Breast epithelium (tissue), 3 donors: ENCODE results near the gene DCBLD1.

Source experiments
- CTCF ChIP-seq, 3 donors: fragments of 450-650 bp; IDR thresholded peaks; one replicate each; pipeline ENCODE4 v1.5.1; 2016 to 2017; ENCODE audit warnings: antibody characterized with exemption in 3 of 3, mild to moderate bottlenecking in 3 of 3, moderate library complexity in 3 of 3
- POLR2AphosphoS5 ChIP-seq, 3 donors: sonication (generic); formaldehyde crosslinking; IDR thresholded peaks; one replicate each; pipeline ENCODE4 v1.6.1; 2017; ENCODE audit warnings: antibody characterized with exemption in 3 of 3

DNA sequence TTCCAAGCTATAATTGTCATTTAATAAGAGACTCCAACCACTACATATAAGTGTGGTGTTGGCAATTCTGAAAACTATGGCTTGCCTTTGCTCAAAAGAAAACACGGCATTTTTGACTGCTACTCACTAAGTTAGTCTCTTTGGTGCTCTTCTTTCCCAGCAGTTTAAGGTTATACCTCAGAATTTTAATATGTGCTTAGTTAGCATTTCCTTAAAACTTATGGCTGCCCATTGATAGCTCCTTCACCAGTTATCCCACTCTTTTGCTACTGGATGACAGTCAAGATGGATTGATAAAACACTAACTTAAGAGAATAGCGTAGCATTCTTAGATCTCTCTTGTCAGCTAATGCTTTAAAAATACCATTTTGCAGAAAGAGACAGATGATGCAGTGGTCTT is 85.8 kb downstream of the DCBLD1 start:
- TF ChIP-seq POLR2AphosphoS5 (IDR thresholded peaks at IDR 0.05) (no peak), CTCF (IDR thresholded peaks at IDR 0.05) (no peak)
